K562 (cell line): ENCODE measurements around the gene CPED1. TPM values are rescaled to one million over a fixed set of nuclear protein-coding genes. Genes with fewer than 3 reads are reported as not detected.

Experiments used
- ELF4 ChIP-seq: fragments of 450-650 bp; formaldehyde crosslinking; IDR thresholded peaks from 2 replicates; pipeline ENCODE4 v1.4.0; 2022; ENCODE audit warnings: missing genetic modification characterization
- IRF2 ChIP-seq: sonication (generic); formaldehyde crosslinking; IDR thresholded peaks from 2 replicates; pipeline ENCODE4 v1.8.1; 2022; ENCODE audit warnings: mild to moderate bottlenecking, missing genetic modification reagents
- MYNN ChIP-seq, 2 experiments: sonication (generic); formaldehyde crosslinking in 1 of 2; IDR thresholded peaks; 2 replicates each; pipeline versions ENCODE4 v1.5.0 to v1.6.1; 2016 to 2020; ENCODE audit warnings: antibody characterized with exemption in 1 of 2, missing genetic modification reagents in 1 of 2
- NR3C1 ChIP-seq: sonication (generic); formaldehyde crosslinking; IDR thresholded peaks from 2 replicates; pipeline ENCODE4 v1.8.1; 2022; ENCODE audit warnings: missing genetic modification reagents
- PHB ChIP-seq: fragments of 250-450 bp; sonication (Bioruptor Pico); IDR thresholded peaks from 2 replicates; pipeline ENCODE4 v1.5.0; 2021
- SOX6 ChIP-seq: fragments of 450-650 bp; IDR thresholded peaks from 2 replicates; pipeline ENCODE4 v1.6.1; 2014; ENCODE audit warnings: mild to moderate bottlenecking
- TBL1XR1 ChIP-seq, 2 experiments: IDR thresholded peaks; 2 replicates each; pipeline ENCODE4 v1.6.1; 2012; ENCODE audit warnings: improper control_type of control experiment in 2 of 2, low read length in 2 of 2, mild to moderate bottlenecking in 1 of 2
- TRIM28 ChIP-seq: fragments of 450-650 bp; IDR thresholded peaks from 2 replicates; pipeline ENCODE4 v1.6.1; 2017
- ZNF507 ChIP-seq: conservative IDR thresholded peaks from 2 replicates; pipeline ENCODE4 v1.6.1; 2017; ENCODE audit warnings: missing genetic modification characterization, missing compliant biosample characterization
- ZSCAN29 ChIP-seq: fragments of 450-650 bp; IDR thresholded peaks from 2 replicates; pipeline ENCODE4 v1.6.1; 2017
- ZZZ3 ChIP-seq: fragments of 450-650 bp; IDR thresholded peaks from 2 replicates; pipeline ENCODE4 v1.6.1; 2016; ENCODE audit warnings: antibody characterized with exemption, mild to moderate bottlenecking, moderate library complexity
- polyA plus RNA-seq, 8 experiments: library from polyadenylated mRNA; depleted of rRNA in 4 of 8; stranded (reverse) in 5 of 8; unstranded in 3 of 8; fragments of >200 nt; fragmentation: Nextera tagmentation in 2 of 8; fragmentation: Illumina TruSeq in 1 of 8; extraction: Ambion mirVana in 2 of 8; extraction: Trizol in 1 of 8; gene quantifications; 2 replicates each; pipeline versions ENCODE4 v1.2.1 to v1.2.3, GENCODE V29; 2011 to 2014; ENCODE audit warnings: inconsistent platforms in 1 of 8, missing spikeins in 1 of 8
- total RNA-seq, 7 experiments: library from RNA; depleted of rRNA in 6 of 7; stranded (reverse); fragments of >200 nt in 6 of 7; fragmentation: Illumina TruSeq in 2 of 7; extraction: Trizol in 2 of 7; gene quantifications; 2 replicates each; pipeline versions ENCODE4 v1.2.1 to v1.2.3, GENCODE V29; 2011 to 2021; ENCODE audit warnings: low replicate concordance in 1 of 7
- TF ChIP-seq, protein P1 (sequence below): sonication (generic); formaldehyde crosslinking; IDR thresholded peaks from 2 replicates; pipeline ENCODE4 v1.8.0; 2023; ENCODE audit warnings: mild to moderate bottlenecking, missing genetic modification reagents
- TF ChIP-seq, protein P2 (sequence below), 2 experiments: fragments of 450-650 bp; IDR thresholded peaks; 2 replicates each; pipeline ENCODE4 v1.6.1; 2016

CPED1 gene
- total and polyA plus RNA-seq, 9 of the 15 experiments (the other 6 are each of a cell fraction or from before 2014, with no cell fraction given) = 195 to 393 (median 290) TPM

DNA sequence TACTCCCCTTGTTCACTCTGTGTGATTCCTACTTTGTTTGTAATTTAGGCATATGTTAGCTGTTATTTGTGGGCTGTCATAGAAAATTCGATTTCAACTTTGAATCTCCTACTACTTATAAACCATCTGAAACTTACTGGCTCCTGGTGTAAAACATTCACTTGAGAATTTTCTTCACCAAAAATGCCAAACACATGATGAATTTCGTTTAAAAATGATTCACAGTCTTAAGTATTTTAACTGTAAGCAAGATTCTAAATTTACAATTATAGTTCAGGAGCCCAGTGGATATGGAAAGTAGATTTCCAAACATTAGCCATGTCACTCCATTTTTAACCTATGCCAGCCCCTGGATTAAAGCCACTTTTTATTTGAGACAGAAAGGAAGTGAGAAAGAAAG, 3.1 kb downstream of the CPED1 start (continued):
- no peak for TF ChIP-seq PHB (CRISPR knock-in tag)
- TF ChIP-seq SOX6 = no peak
- TF ChIP-seq, protein P1, sequence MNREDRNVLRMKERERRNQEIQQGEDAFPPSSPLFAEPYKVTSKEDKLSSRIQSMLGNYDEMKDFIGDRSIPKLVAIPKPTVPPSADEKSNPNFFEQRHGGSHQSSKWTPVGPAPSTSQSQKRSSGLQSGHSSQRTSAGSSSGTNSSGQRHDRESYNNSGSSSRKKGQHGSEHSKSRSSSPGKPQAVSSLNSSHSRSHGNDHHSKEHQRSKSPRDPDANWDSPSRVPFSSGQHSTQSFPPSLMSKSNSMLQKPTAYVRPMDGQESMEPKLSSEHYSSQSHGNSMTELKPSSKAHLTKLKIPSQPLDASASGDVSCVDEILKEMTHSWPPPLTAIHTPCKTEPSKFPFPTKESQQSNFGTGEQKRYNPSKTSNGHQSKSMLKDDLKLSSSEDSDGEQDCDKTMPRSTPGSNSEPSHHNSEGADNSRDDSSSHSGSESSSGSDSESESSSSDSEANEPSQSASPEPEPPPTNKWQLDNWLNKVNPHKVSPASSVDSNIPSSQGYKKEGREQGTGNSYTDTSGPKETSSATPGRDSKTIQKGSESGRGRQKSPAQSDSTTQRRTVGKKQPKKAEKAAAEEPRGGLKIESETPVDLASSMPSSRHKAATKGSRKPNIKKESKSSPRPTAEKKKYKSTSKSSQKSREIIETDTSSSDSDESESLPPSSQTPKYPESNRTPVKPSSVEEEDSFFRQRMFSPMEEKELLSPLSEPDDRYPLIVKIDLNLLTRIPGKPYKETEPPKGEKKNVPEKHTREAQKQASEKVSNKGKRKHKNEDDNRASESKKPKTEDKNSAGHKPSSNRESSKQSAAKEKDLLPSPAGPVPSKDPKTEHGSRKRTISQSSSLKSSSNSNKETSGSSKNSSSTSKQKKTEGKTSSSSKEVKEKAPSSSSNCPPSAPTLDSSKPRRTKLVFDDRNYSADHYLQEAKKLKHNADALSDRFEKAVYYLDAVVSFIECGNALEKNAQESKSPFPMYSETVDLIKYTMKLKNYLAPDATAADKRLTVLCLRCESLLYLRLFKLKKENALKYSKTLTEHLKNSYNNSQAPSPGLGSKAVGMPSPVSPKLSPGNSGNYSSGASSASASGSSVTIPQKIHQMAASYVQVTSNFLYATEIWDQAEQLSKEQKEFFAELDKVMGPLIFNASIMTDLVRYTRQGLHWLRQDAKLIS = 0 out of 2 replicates have a peak, but pooled peaks have one; percentile 58
- TF ChIP-seq, protein P2, sequence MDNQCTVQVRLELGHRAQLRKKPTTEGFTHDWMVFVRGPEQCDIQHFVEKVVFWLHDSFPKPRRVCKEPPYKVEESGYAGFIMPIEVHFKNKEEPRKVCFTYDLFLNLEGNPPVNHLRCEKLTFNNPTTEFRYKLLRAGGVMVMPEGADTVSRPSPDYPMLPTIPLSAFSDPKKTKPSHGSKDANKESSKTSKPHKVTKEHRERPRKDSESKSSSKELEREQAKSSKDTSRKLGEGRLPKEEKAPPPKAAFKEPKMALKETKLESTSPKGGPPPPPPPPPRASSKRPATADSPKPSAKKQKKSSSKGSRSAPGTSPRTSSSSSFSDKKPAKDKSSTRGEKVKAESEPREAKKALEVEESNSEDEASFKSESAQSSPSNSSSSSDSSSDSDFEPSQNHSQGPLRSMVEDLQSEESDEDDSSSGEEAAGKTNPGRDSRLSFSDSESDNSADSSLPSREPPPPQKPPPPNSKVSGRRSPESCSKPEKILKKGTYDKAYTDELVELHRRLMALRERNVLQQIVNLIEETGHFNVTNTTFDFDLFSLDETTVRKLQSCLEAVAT (IDR thresholded peaks at IDR 0.05) = peak; percentile 91 to 93
- TF ChIP-seq IRF2 = no peak
- peak; percentile 69; the same call in 1 of the 2 replicates for TF ChIP-seq ZSCAN29
- no peak for TF ChIP-seq ELF4 (CRISPR knock-in tag)
- TF ChIP-seq TRIM28 = peak; percentile 49; the same call in 1 of the 2 replicates
- no peak for TF ChIP-seq NR3C1
- no peak for TF ChIP-seq MYNN (IDR thresholded peaks at IDR 0.05)
- no peak for TF ChIP-seq MYNN (CRISPR knock-in tag; IDR thresholded peaks at IDR 0.05)
- TF ChIP-seq TBL1XR1 (IDR thresholded peaks at IDR 0.05; ENCODE audit: low read length in 2 of 2) = 0 out of 4 replicates have a peak, but pooled peaks of 1 of the 2 experiments have one; percentile 28
- 0 out of 2 replicates have a peak, but pooled peaks have one; percentile 18 for TF ChIP-seq ZNF507 (tag)
- TF ChIP-seq ZZZ3 = no peak
